ENCODE data around the gene RALGAPB. TPM values are rescaled to one million over a fixed set of nuclear protein-coding genes. Genes with fewer than 3 reads are reported as not detected.

RALGAPB gene
- total RNA-seq, 1 donor from 2014 or later = 36.5 TPM

GRCh38 chr20:38547288-38548085 lies 74.8 kb downstream of the RALGAPB start:
- DNase-seq (ENCODE audit: low spot score) = no peak

- DNase-seq (ENCODE audit: low spot score) = no peak
These were observed 75.9 kb downstream of the RALGAPB start for GRCh38 chr20:38548356-38549083.

GRCh38 chr20:38550274-38550673 lies 77.6 kb downstream of the RALGAPB start:
- DNase-seq (ENCODE audit: low spot score) = no peak

- DNase-seq (ENCODE audit: low spot score) = no peak
These were observed 78.5 kb downstream of the RALGAPB start for GRCh38 chr20:38551056-38551626.

GRCh38 chr20:38554986-38555385 lies 82.3 kb downstream of the RALGAPB start:
- no peak for DNase-seq (ENCODE audit: low spot score)

GRCh38 chr20:38555395-38555794 lies 82.8 kb downstream of the RALGAPB start:
- no peak for DNase-seq (ENCODE audit: low spot score)

- no peak for DNase-seq (ENCODE audit: low spot score)
These were observed 84.5 kb downstream of the RALGAPB start for GRCh38 chr20:38557174-38557573.

- DNase-seq (ENCODE audit: low spot score) = no peak
These were observed 86.1 kb downstream of the RALGAPB start for GRCh38 chr20:38558596-38559360.

- DNase-seq (ENCODE audit: low spot score) = no peak
These were observed 87.1 kb downstream of the RALGAPB start for GRCh38 chr20:38559764-38560163.

- no peak for DNase-seq (ENCODE audit: low spot score)
These were observed 91.3 kb downstream of the RALGAPB start for GRCh38 chr20:38563802-38564431.

- DNase-seq (ENCODE audit: low spot score) = no peak
These were observed 92.0 kb downstream of the RALGAPB start for GRCh38 chr20:38564680-38565079.

- no peak for DNase-seq (ENCODE audit: low spot score)
These were observed 93.5 kb downstream of the RALGAPB start for GRCh38 chr20:38566036-38566598.

GRCh38 chr20:38569747-38570525 lies 97.3 kb downstream of the RALGAPB start:
- no peak for DNase-seq (ENCODE audit: low spot score)

GRCh38 chr20:38573413-38573812 lies 100.8 kb downstream of the RALGAPB start:
- DNase-seq (ENCODE audit: low spot score) = no peak

- DNase-seq (ENCODE audit: low spot score) = no peak
These were observed 106.7 kb downstream of the RALGAPB start for GRCh38 chr20:38579219-38579910.

GRCh38 chr20:38579921-38580320 lies 107.3 kb downstream of the RALGAPB start:
- no peak for DNase-seq (ENCODE audit: low spot score)

- DNase-seq (ENCODE audit: low spot score) = peak; percentile 16
These were observed 108.4 kb downstream of the RALGAPB start, which contains the start of gene ADIG for GRCh38 chr20:38581013-38581412. Gene ADIG (plus strand): TSS chr20:38581197. CDS start chr20:38581251, 54 bp downstream.

GRCh38 chr20:38581830-38582358 lies 109.3 kb downstream of the RALGAPB start:
- DNase-seq (ENCODE audit: low spot score) = no peak

GRCh38 chr20:38583306-38583705 lies 110.7 kb downstream of the RALGAPB start:
- no peak for DNase-seq (ENCODE audit: low spot score)

Measured in mucosa of gallbladder (tissue), 1 donor.